Thyroid gland (tissue), 4 donors: ENCODE measurements around the gene DRD1.

ENCODE experiments used
- POLR2A ChIP-seq, 2 donors: fragments of 450-650 bp; IDR thresholded peaks; one replicate each; pipeline ENCODE4 v1.6.1; 2017; ENCODE audit warnings: antibody characterized with exemption in 2 of 2, mild to moderate bottlenecking in 2 of 2, moderate library complexity in 1 of 2
- TF ChIP-seq, protein P1 (sequence below), 6 experiments: fragments of 200-600 bp in 3 of 6; fragments of 450-650 bp in 3 of 6; sonication (generic) in 3 of 6; IDR thresholded peaks; one replicate each; pipeline ENCODE4 v1.5.1; 2016 to 2019; ENCODE audit warnings: antibody characterized with exemption in 6 of 6, mild to moderate bottlenecking in 2 of 6, inconsistent platforms in 1 of 6, moderate library complexity in 1 of 6

DNA sequence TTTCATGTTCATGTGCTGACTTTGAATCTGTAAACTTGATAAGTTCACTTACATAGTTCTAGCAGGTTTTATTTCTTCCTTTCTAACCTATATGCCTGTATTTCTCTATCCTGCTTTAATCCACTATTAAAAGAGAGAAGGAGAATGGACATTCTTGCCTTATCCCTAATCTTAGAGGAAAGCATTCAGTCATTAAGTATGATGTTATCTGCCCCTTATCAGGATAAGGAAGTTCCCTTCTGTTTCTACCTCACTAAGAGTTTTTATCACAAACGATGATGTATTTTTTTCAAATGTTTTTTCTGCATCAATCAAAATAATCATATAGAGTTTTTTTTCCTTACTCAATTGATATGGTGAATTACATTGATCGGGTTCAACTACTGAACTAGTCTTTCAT is 33.1 kb downstream of the DRD1 start:
- TF ChIP-seq, protein P1, sequence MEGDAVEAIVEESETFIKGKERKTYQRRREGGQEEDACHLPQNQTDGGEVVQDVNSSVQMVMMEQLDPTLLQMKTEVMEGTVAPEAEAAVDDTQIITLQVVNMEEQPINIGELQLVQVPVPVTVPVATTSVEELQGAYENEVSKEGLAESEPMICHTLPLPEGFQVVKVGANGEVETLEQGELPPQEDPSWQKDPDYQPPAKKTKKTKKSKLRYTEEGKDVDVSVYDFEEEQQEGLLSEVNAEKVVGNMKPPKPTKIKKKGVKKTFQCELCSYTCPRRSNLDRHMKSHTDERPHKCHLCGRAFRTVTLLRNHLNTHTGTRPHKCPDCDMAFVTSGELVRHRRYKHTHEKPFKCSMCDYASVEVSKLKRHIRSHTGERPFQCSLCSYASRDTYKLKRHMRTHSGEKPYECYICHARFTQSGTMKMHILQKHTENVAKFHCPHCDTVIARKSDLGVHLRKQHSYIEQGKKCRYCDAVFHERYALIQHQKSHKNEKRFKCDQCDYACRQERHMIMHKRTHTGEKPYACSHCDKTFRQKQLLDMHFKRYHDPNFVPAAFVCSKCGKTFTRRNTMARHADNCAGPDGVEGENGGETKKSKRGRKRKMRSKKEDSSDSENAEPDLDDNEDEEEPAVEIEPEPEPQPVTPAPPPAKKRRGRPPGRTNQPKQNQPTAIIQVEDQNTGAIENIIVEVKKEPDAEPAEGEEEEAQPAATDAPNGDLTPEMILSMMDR (IDR thresholded peaks at IDR 0.05) = no peak
- TF ChIP-seq POLR2A (IDR thresholded peaks at IDR 0.05) = no peak
